Stimulated activated CD4-positive, alpha-beta T cell treated with anti-CD3 and anti-CD28 coated beads, TNF-alpha, amount 100 ng/mL, for 48 hours (primary cell): ENCODE data around the gene KDM6A.
"Not testable (repeated sequence)": the region's sequence is repeated elsewhere in the genome, so short reads cannot be mapped to it uniquely, and the experiment has no call there.

Source experiments
- DNase-seq, 3 donors: peaks; one replicate each; pipeline ENCODE4 v3.0.0-alpha.2; 2020; ENCODE audit warnings: low read depth in 3 of 3

Gene KDM6A

DNA sequence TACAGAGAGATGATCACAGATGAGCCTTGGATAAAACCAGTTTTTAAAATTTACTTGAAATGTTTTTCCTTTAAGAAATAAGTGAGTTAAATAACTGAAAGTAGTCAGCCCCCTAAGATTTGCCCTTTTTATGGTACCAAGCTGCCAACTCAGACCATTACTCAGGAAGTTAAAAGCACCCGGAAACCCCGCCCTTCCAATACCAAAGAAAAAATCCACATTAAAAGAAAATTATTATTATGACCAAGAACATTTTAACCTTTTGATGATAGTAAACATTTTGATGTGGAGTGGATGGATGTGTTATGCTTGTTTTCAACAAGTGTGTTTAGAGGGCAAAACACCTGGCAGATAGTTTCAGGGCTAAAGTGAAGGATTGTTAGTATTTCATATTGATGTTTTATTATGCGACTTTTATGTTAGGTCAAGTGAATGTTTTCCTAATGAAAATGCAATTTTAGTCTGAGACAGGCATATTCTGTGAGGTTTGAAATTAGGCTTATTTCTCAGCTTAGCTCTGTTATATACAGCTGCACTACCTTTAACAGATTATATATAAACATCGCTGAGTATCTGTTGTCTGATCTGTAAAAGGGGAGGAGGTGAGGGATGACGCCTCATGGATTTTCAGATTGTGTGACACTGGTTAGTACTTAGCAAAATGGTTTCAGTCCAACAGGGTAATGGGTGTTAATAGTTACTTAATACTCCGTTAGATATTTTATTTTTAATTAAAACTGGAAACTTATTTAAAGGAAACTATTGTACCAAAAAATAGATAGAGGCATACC is 89.0 kb downstream of the KDM6A start:
- DNase-seq: no peak

DNA sequence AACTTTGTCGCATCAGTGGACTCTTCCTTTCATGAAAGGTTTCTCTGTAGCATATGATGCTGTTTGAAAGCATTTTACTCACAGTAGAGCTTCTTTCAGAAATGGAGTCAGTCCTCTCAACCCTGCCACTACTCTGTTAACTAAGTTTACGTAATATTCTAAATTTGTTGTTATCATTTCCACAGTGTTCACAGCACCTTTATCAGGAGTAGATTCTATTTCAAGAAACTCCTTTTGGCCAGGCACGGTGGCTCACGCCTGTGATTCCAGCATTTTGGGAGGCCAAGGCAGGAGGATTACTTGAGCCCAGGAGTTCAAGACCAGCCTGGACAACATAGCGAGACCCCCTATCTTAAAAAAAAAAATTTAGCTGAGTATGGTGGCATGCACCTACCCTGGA is 90.0 kb downstream of the KDM6A start:
- no peak for DNase-seq

DNA sequence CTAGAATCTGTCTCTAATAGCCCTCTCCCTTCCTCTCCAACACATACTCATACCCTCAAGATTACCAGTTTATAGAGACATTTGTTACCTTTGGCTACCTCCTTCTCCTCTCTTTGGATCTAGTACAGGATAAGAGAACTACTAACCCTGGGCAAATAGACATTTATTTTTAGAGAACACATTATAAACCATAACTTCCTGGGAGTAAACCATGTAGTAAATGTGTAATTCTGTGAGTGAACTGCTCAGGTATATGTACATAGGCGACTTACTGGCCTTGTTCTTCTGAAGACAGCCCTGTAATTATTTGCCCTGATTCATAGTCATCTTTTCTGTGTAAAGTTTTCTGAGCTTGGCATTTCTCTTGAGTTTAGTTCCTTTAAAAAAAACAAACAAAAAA is 94.2 kb downstream of the KDM6A start:
- DNase-seq: no peak

DNA sequence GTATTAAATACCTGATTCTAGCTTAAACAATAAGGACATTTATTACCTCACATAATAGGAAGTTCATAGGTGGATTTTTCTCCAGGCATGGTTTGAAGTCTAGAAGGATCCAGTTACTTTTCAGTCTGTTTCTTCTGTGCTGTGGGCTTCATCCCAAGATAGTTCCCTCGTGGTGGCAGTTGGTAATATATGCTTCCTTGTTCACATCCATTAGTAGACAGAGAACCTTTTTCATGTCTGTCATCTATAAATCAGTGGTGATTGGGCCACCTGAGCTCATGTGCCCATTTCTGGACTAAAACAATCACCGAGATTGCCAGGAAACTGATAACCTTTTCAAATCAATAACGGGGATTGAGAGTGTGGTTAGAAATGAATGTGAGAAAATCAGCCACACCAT is 97.7 kb downstream of the KDM6A start:
- DNase-seq: no peak

DNA sequence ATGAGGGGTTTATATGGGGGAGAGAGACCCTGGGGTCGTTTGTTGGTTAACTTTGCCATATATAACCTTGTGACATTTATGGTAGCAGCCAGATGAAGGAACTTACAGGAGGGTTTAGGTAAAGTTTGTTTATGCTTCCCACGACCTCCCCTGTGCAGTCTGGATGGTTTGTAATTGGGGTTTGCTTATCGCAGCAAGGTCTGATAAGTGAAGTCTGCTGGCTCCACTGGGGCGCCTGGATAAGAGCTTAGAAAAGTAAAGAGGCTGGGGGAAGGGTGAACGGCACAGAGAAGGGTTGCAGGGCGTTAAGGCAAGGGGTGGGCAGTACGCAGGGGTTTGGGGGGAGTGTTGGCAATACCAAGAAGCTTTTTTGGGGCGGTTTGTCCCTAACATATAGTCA is 98.7 kb downstream of the KDM6A start:
- no peak for DNase-seq

DNA sequence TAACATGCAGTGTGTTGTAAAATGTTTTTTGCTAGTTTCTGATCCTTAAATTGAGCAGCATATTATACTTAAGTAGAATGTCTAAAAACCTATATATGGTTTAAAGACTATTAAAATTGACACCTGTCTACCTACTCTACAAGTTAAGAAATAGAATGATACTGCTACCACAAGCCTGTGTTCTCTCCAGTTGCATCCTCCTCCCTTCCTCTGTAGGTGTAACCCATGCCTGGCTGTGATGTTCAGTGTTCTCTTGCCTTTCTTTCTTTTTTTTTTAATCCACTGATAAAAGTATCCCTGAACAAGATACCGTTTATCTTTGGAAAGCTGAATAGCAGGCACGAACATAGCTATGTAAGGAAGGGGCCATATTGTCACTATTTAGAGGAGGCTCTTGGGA is 99.1 kb downstream of the KDM6A start:
- no peak for DNase-seq

DNA sequence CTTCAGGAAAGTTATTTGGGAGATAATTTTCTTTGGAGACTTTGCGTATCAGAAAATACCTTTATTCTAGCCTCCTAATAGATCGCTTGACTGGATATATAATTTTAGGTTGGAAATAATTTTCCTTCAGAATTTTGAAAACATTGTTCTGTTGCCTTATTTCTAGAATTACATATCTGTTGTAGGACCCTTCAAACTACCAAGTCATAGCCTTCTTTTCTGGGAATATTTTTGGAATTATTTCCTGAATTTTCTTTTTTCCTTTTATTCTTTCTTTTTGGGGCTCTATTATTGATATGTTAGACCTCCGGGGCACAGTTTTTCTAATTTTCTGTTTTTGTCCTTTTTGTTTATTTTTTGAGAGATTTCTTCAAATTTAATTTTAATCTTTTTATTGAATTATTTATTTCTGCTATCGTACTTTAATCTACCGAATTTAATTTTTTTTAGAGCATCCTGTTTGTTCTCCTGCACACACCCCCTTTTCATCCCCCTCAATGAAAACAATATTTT is 100.5 kb downstream of the KDM6A start:
- DNase-seq: no peak

DNA sequence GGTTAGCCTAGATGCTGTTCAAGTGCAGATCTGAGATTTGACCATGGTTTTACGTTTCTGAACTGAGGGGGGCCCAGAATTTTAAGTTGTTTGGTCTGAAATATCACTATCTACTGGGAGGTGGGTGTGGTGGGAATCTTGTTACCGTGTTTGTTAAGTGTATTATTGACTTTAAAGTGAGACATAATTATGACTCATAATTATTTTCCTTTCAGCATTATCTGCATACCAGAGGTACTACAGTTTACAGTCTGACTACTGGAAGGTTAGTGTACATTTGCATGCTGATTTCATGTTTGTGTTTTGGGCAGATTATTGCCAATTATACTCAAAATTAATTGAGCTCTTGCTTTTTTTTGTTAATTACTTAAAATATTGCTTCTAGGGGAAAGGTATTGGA is 101.5 kb downstream of the KDM6A start:
- no peak for DNase-seq

DNA sequence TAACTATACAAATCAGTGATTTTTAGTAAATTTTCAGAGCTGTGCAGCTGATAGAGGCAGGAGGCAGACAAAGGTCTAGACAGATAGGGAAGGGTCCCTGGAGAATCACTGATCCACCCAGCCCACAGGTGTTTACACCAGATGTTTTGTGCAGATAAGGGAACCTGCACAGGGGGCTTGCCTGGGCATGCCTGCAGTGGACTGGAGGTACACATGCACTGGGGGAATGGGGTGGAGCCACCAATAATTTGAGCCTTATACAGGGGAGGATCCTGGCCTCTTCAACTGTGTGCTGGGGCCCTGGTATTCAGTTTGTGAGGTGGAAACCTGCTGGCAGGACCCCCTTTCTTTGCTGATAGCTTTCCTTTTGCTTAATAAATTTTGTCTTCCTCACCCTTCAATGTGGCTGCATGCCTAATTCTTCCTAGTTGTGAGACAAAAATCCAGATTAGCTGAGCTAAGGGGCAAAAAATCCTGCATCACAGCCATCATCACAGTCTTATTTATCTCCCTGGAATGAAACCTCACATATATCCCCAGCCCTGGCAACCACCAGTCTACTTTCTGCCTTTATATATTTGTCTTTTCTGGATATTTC is 102.8 kb downstream of the KDM6A start:
- DNase-seq: no peak

DNA sequence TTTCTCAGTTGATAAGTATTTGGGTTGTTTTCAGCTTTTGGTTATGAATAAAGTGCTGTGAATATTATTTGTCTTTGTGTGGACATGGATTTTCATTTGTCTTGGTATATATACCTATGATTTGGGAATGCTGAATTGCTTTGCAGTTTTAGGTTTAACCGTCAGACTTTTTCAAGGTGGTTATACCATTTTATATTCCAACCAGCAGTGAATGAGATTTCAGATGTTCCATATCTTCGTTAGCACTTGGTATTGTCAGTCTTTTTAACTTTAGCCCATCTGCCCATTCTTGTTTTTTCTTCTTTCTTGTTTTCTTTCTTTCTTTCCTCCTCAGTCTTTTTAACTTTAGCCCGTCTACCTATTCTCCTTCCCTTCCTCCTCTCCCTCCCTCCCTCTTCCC is 106.0 kb downstream of the KDM6A start:
- no peak for DNase-seq

DNA sequence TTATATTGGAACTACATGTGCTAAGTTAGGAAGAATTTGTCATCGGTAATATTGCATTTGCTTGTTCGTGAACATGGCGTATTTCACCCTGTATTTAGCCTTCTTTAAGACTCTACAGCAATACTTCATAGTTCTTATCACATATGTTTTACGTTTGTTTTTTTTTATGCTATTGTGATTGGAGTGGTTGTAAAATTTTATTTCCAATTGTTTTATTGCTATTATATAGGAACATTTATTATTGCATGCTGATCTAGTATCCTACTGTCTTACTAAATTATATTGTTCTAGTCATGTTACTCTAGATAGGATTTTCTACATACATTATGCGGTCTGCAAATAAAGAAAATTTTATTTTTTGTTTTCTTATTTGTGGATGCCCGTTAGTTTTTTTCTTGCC is 107.4 kb downstream of the KDM6A start:
- no peak for DNase-seq

DNA sequence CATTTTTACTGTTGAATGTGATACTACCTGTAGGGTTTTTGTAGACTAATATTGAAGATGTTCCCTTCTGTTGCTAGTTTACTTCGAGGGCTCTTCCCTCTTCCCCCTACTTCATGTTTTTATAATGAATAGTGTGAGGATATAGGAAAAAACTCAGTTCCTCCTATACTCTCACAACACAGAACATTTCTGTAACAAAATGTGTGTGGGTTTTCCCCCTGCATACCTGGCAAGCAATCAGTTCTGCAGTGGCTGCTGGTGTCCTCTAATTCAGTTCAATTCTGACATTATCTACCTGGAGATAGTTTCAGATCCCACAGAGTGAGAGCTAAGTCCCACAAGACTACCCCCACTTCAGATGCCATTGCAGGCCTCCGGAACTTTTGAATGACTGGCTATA is 107.9 kb downstream of the KDM6A start:
- no peak for DNase-seq

DNA sequence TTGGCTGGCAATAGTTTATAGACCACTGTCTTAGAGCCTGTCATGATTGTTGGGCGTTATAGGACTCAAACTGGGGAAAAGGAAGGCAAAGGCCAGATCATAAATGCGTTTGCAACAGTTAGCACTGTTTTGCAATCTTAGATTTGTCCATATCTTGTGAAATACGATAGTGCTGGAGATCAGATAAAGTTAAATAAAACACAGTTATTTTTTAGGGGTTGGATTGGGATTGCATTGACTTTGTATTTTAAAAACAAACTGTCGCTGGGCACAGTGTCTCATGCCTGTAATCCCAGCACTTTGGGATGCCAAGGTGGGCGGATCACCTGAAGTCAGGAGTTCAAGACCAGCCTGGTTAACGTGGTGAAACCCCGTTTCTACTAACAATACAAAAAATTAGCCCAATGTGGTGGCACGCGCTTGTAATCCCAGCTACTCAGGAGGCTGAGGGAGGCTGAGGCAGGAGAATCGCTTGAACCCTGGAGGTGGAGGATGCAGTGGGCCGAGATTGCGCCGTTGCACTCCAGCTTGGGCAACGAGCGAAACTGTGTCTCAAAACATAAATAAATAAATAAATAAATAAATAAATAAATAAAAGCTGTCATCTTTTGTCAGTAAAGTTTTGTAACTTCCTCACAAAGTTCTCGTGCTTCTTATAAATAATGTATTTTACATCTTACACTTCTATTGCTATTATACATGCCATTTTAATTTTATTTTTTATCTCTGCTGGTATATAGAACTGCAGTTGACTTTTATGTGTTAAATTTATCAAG is 117.2 kb downstream of the KDM6A start:
- DNase-seq: no peak

DNA sequence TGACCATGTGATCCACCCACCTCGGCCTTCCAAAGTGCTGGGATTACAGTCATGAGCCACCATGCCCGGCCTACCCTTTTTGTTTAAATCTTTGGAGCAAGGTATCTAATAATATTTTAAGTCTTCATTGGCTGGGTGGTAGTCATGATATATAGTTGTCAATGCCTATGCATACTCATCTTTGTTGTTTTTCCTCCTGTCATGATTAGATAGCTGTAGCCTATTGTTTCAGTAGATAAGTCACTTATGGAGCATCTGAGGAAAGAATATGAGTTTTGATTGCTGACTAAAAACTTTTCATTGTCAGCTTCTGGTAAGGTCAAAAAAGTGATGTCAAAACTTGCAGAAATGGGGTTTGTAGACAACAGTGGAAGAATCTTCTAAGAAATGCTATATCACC is 119.8 kb downstream of the KDM6A start:
- DNase-seq: no peak

DNA sequence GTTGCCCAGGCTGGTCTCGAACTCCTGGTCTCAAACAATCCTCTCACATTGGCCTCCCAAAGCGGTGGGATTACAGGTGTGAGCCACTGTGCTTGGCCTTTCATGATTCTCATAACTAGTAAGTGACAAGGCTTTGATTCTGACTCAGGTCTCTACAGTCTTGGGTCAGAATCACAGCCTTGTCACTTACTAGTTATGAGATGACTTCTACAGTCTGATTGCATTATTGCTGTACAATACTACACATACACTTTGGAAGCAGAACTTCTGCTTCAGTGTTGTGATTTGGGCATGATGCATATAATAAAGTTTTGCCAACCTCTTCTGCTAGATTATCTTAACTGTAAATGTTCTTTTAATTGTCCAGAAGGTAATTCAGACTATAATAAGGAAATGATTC is 123.3 kb downstream of the KDM6A start:
- DNase-seq: no peak

DNA sequence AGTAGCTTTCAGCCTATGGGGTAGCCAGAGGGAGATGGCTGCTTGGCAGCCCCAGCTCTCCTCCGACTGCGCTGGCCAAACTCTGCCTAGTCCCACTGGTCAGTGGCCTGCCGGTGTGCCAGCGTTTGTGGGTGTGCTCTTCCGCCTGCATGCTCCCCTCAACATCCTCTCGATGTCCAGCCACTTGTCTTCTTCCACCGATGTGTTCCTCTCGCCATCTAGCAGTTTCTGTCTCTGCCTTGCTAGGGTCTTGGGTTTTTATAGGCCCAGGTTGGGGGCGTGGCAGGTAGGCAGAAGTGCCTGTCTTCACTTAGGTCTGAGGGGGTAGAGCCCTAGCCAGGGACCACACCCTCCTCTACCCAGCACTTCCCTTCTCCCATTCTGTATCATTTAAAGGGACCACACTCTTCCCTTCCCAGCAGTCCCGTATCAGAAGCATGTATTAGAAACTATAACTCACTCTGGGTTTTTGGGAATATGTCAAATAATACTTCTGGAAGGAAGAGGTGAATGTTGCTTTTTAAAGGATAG is 124.4 kb downstream of the KDM6A start:
- no peak for DNase-seq

DNA sequence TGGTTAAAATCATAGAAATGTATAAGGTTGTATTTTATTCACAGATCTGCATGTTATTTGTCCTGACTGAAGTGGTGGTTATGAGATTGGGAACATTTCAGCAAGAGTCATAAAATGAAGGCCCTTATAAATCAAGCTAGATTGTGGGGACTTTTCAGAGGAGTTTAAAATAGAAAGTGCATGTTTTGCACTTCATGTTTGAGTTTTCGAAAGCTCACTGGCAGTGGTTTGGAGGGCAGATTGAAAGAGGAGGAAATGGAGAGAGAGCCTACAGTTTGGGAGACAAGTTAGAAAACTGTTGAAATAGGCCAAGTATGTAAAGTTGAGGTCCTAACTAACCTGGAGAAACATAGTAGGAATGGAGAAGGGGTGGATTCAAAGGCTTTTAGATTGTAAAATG is 124.9 kb downstream of the KDM6A start:
- DNase-seq: no peak

DNA sequence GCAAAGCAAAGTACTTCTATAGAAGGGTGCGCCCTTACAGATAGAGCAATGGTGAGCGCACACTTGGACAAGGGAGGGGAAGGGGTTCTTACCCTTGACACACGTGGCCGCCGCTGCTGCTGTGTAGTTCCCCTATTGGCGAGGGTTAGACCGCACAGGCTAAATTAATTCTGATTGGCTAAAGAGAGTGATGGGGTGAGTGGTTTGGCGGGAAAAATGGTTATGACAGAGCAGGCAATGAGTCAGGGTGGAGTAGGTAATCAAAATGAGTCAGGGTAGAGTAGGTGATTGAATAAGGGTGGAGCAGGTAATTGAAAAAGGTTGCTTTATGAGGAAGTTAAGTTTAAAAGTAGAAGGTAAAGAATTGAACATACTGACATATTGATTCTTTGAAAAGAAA is 126.2 kb downstream of the KDM6A start:
- DNase-seq: not testable (repeated sequence)

DNA sequence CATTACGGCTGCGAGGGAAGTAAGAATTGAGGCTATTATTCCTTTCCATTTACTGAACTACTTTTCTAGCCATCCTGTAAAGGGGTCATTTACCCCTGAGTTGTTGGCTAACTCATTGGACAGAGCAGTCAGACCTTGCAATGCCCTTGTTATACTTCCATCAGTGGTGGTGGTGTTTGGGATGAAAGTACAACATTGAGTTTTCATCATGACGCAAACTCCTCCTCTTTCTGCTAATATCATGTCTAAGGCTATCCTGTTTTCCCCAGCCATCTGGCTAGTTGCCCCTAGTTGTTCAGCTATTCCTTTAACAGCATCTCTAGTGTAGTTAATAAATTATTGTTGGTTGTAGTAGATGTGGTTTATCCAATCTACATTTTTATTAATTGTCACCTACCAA is 126.9 kb downstream of the KDM6A start:
- not testable (repeated sequence) for DNase-seq

DNA sequence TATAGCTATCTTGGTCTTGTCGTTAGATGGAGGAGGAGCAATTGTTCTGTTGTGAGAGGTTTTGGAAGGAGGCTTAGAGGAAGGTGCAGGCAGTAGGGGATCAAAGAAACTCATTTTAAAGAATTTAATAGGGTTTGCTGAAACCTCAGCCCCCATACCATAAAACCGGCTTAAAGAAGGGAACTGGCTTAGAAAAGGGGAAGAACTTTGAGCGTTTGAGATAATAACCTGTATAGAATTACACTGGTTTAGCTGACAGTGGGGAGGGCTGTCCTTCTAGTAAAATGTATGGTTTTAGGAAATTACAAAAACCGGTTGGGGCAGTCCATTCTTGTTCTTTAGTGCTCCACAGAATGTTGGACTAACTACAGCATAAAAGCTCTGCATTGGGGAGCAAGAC is 128.1 kb downstream of the KDM6A start:
- no peak for DNase-seq

DNA sequence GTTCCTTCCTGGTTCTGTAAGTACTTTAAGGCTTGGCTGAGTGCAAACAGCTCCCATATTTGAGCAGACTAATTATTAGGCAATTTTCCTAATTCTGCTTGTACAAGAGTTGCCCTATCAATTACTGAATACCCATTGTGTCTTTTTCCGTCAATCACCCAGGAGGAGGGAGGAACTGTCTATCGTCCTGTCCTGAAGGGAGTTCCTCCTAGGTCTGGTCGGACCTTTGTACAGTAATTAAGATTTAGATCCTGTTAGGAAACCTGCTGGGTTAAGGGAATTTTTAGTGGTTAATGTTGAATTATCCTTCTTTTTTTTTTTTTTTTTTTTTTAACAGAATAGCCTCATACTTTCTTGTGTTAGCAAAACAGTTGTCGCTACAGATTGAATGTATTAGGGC is 130.1 kb downstream of the KDM6A start:
- no peak for DNase-seq

DNA sequence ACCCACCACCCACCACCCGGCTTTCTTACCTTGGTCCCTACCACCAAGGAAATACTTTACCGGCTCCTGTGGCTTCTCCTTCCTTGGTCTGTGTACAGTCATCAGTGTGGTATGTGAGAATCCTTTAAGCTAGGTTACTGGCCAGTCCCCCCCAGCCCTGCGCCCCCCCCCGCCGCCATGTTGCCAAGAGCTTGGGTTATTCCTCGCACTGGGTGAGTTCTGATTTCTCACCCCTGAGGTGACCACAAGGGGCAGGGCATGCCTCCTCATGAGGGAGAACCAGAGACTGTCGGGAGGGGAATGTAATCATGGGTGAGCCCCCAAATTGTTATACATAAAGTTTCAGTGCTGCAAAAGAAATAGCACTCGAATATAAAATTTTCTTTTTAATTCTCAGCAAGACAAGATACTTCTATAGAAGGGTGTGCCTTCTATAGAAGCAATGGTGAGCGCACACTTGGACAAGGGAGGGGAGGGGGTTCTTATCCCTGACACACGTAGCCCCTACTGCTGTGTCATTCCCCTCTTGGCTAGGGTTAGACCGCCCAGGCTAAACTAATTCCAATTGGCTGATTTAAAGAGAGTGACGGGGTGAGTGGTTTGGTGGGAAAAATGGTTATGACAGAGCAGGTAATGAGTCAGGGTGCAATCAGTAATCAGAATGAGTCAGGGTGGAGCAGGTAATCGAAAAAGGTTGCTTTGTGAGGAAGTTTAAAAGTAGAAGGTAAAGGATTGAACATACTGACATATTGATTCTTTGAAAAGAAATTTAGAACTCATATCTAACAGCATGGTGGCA is 133.2 kb downstream of the KDM6A start:
- DNase-seq: no peak
